BJ (cell line): ENCODE measurements around the gene NIF3L1. TPM values are rescaled to one million over a fixed set of nuclear protein-coding genes. Genes with fewer than 3 reads are reported as not detected.
A peak's percentile ranks its signal among the peaks of the same experiment; 100 is the strongest.

ENCODE experiments used
- CTCF ChIA-PET: fragments of 350-600 bp; formaldehyde crosslinking; extraction: SDS; loops from one replicate; lab custom pipeline; 2021; ENCODE audit warnings: antibody characterized with exemption, inconsistent platforms; lab: Yijun Ruan, JAX
- POLR2A ChIA-PET: fragments of 300-600 bp; sonication (Branson Sonifier 250); formaldehyde crosslinking; extraction: SDS; loops from one replicate; lab custom pipeline; 2021; ENCODE audit warnings: antibody characterized with exemption; lab: Charles Lee
- DNase-seq: peaks from one replicate; pipeline ENCODE4 v3.0.0-alpha.2; 2011; ENCODE audit warnings: low read depth
- H3K27me3 ChIP-seq: 2 replicates; pipeline ENCODE4 v1.6.0; 2011; ENCODE audit warnings: low read length; ENCODE audit not compliant: control insufficient read depth, insufficient read depth
- H3K36me3 ChIP-seq: 2 replicates; pipeline ENCODE4 v1.5.1; 2011; ENCODE audit warnings: low read length; ENCODE audit not compliant: control insufficient read depth, insufficient read depth
- H3K4me3 ChIP-seq: 2 replicates; pipeline ENCODE4 v1.5.1; 2011; ENCODE audit warnings: low read depth, mild to moderate bottlenecking, control low read depth, low read length
- polyA minus RNA-seq: library from RNA; depleted of rRNA, polyadenylated mRNA; stranded (reverse); fragments of >200 nt; gene quantifications from 2 replicates; pipeline ENCODE4 v1.2.3, GENCODE V29; 2011; rRNA and poly(A)+ RNA removed
- polyA plus RNA-seq: library from polyadenylated mRNA; depleted of rRNA; stranded (reverse); fragments of >200 nt; gene quantifications from 2 replicates; pipeline ENCODE4 v1.2.3, GENCODE V29; 2011; rRNA removed
- TF ChIP-seq, protein P1 (sequence below): IDR thresholded peaks from 2 replicates; pipeline ENCODE4 v1.5.1; 2011; ENCODE audit warnings: low read depth, mild to moderate bottlenecking, control low read depth, inconsistent platforms, low read length, moderate library complexity; ENCODE audit not compliant: insufficient read depth

The NIF3L1 gene
- polyA plus RNA-seq (37.5 and 51.3 TPM in 2 replicates), polyA minus RNA-seq (15.7 and 24.4 TPM in 2 replicates)

DNA sequence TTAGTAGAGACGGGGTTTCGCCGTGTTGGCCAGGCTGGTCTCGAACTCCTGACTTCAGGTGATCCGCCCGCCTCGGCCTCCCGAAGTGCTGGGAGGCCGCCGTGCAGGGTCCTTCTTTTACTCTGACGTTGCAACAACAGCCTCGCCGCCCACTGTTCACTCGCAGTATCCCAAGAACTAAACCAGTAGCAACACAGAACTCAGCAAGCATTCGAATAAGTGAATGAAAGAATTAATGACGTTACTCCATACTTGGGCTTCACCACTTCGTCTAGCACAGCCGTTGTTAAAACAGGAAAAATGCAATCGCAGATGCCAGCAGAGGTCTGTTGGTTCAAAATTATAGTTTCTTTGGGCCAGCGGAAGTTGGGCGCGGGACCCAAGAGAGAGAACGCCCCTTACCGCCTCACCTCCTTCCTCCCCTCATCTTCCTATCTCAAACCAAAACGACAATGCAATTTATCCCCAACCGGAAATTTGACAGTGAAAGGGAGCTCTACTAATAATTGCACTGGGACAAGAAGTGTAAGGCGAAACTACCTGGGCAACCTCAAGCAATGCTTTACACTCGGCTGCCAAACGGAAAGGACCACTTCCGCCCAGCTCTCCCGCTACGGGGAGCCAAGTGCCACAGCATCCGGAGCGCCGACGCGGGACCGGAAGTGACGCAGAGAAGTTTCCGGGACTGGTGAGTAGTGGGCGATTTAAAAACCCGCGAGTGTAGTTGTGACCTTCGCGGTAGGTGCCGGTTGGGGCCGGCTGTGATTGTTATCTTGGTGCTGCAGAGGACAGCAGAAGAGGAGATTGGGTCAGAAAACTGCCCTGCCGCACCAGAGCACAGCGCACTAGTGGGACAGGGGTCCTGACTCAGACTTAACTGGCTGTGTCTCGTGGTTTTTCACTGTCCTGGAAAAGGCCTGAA is at the start of gene NIF3L1, which contains the start of gene PPIL3:
Gene NIF3L1 (plus strand): TSS at position 668 of the 922 bp plus-strand sequence. CDS start 2,573 bp downstream, outside the sequence.
Gene PPIL3 (minus strand): TSS at position 374 of the 922 bp plus-strand sequence. CDS start 1,462 bp downstream, outside the sequence.
- TF ChIP-seq, protein P1, sequence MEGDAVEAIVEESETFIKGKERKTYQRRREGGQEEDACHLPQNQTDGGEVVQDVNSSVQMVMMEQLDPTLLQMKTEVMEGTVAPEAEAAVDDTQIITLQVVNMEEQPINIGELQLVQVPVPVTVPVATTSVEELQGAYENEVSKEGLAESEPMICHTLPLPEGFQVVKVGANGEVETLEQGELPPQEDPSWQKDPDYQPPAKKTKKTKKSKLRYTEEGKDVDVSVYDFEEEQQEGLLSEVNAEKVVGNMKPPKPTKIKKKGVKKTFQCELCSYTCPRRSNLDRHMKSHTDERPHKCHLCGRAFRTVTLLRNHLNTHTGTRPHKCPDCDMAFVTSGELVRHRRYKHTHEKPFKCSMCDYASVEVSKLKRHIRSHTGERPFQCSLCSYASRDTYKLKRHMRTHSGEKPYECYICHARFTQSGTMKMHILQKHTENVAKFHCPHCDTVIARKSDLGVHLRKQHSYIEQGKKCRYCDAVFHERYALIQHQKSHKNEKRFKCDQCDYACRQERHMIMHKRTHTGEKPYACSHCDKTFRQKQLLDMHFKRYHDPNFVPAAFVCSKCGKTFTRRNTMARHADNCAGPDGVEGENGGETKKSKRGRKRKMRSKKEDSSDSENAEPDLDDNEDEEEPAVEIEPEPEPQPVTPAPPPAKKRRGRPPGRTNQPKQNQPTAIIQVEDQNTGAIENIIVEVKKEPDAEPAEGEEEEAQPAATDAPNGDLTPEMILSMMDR = no peak
- ChIA-PET POLR2A (interaction anchor here (0.6 to 1.0 kb wide), 3 partner anchors 24 to 230 kb away, joined by 4 to 7 read pairs (median 6); partner anchors contain the start of gene CLK1), CTCF (interaction anchor here (0.9 to 1.7 kb wide), 6 partner anchors 12 to 346 kb away, joined by 3 to 7 read pairs (median 4); no protein-coding TSS in a partner anchor)
- H3K4me3 ChIP-seq = peak within 1 kb of the TSS; percentile 56
- H3K27me3 ChIP-seq = no peaks in the 10 kb centered on the region
- H3K36me3 ChIP-seq = peaks cover 2% of the 10 kb centered on the region; the same call in 1 of the 2 replicates
- peak; percentile 74 for DNase-seq

GRCh38 chr2:200839513-200839912 is 49.7 kb upstream of the NIF3L1 start:
- Histone ChIP-seq H3K27me3 (no peaks in the 10 kb centered on the region), H3K36me3 (no peaks in the 10 kb centered on the region), H3K4me3 (no peak overlapping the region)
- TF ChIP-seq, protein P1 = no peak
- ChIA-PET POLR2A (interaction anchor here (0.5 kb wide), 1 partner anchor 309 kb away, joined by 4 read pairs; no protein-coding TSS in a partner anchor), CTCF (no interaction called here)
- DNase-seq = no peak

DNA sequence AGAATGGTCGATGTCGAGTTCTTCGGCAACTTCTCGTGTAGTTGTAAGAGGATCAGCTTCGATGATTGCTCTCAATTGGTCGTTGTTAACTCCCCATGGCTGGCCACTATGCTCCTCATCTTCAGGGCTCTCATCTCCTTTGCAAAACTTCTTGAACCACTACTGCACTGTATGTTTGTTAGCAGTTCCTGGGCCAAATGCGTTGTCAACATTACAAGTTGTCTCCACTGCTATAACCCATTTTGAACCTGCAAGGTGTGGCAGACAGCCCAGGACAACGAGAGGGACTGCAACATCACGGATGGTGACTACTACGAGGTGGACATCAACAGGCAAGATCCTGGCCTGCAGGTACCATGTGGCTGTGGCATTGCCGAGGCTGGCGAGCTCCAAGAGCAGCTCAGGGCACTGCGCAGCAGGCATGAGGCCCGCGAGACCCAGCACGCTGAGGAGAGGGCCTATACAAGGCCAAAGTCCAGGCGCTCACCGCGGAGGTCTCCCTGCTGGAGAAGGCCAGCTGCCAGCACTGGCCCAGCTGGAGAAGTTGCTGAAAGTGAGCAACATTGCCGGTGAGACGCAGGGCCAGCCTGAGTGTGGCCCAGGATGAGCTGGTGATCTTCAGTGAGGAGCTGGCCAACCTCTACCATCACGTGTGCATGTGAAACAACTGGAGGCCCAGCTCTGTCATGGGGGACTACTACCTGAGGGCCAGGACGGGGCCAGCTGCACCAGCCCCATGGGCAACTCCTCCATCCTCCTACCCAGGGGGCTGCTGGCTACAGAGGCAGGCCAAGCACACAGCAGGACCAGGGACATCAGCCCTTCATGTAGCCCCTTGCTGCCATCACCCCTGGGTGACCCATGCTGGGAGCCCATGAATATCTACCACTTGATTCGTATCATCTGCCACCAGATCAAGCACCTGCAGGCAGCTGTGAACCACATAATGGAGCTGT is 44.9 kb upstream of the NIF3L1 start:
- no peak for DNase-seq
- no peak overlapping the region for H3K4me3 ChIP-seq
- H3K36me3 ChIP-seq = no peaks in the 10 kb centered on the region
- POLR2A ChIA-PET = no interaction called here
- CTCF ChIA-PET = interaction anchor here (0.8 kb wide), 1 partner anchor 27 kb away, joined by 3 read pairs; no protein-coding TSS in a partner anchor
- no peaks in the 10 kb centered on the region for H3K27me3 ChIP-seq
- TF ChIP-seq, protein P1 = no peak

GRCh38 chr2:200845194-200845593 is 44.0 kb upstream of the NIF3L1 start:
- ChIA-PET CTCF (interaction anchor here (0.8 to 1.1 kb wide), 3 partner anchors 19 to 34 kb away, joined by 3 read pairs; partner anchors contain the start of gene CLK1), POLR2A (no interaction called here)
- DNase-seq = no peak
- TF ChIP-seq, protein P1 = no peak
- H3K27me3 ChIP-seq = no peaks in the 10 kb centered on the region
- no peaks in the 10 kb centered on the region for H3K36me3 ChIP-seq
- no peak overlapping the region for H3K4me3 ChIP-seq
